NOMO-1 treated with DMSO at 0.1 percent for 48 hours (cell line): ENCODE results near the gene CMBL.
"Not testable (repeated sequence)": the region's sequence is repeated elsewhere in the genome, so short reads cannot be mapped to it uniquely, and the experiment has no call there.

Experiments
- DNase-seq: peaks from one replicate; lab custom pipeline; 2025; ENCODE audit not compliant: unreplicated experiment; lab: John Stamatoyannopoulos, UW

Gene CMBL

GRCh38 chr5:10286862-10287227, 20.9 kb downstream of the CMBL start:
- DNase-seq, result no peak

- DNase-seq, result no peak
Observed at GRCh38 chr5:10286162-10286861, 21.4 kb downstream of the CMBL start.

DNA sequence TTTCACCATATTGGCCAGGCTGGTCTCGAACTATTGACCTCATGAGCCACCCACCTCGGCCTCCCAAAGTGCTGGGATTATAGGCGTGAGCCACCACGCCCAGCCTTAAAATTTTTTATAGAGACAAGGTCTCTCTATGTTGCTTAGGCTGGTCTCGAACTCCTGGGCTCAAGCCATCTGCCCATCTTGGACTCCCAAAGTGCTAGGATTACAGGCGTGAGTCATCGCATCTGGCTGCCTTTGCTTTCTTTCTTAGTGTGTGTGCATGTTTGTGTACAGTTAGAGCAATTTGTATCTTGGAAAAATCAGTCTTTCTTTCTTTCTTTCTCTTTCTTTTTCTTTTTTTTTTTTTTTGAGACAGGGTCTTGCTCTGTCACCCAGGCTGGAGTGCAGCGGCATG, 22.3 kb downstream of the CMBL start:
- not testable (repeated sequence) for DNase-seq

DNA sequence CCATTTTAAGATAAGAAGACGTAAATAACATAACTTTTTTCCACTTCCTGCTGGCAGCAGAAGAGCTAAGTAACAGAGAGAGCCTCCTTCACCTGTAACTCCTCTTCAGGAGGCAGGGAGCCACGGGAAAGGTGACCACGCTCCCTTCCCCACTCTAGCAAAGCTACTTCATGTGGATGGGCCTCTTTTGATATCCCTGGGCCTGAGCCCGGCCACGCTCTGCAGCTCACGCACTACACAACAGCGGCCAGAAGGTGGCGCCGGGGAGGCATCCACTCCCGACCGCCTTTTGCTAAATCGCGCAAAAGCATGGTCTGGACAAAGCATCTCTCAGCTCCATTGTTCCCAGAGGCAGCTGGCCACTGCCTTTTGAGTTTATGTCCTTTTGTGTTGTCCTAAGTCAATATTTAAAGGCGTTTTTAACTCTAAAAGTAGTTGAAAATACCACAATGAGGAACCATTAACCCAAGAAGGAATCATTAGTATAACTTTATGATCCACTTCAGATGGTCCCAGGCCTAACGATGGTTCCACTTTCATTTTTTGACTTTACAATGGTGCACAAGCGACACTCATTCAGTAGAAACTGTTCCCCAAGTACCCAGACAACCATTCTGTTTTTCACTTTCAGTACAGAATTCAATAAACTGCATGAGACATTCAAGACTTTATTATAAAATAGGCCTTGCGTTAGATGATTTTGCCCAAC, 23.6 kb downstream of the CMBL start:
- DNase-seq, result peak; percentile 80

DNA sequence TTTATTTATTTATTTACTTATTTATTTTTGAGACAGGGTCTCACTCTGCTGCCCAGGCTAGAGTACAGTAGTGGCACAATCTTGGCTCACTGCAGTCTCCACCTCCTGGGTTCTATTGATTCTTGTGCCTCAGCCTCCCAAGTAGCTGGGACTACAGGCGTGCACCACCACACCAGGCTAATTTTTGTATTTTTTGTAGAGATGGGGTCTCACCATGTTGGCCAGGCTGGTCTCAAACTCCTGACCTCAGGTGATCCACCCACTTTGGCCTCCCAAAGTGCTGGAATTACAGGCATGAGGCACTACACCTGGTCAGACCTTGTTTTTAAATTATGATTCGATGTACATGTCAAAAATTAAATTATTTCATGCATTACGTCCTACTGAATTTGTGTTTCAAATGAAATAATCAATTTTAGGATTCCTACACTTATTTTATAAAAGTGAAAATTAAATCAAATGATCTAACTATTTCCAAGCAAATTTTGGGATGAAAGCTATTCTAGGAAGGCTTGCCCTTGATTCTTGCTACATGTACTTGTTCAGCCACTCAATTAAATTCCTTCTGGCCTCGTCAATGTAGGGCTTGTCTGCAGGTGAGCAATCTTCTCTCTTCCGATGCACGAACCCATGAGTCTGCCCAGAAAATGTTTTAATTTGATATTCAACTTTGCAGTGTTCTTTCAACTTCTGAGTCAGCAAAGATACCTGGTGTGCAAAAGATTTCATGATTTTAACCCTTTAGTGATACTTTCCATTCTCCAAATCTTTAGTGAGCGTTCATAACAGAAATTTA, 27.6 kb downstream of the CMBL start:
- DNase-seq, result no peak

- DNase-seq, result no peak
Observed at GRCh38 chr5:10279328-10279727, 28.4 kb downstream of the CMBL start.

DNA sequence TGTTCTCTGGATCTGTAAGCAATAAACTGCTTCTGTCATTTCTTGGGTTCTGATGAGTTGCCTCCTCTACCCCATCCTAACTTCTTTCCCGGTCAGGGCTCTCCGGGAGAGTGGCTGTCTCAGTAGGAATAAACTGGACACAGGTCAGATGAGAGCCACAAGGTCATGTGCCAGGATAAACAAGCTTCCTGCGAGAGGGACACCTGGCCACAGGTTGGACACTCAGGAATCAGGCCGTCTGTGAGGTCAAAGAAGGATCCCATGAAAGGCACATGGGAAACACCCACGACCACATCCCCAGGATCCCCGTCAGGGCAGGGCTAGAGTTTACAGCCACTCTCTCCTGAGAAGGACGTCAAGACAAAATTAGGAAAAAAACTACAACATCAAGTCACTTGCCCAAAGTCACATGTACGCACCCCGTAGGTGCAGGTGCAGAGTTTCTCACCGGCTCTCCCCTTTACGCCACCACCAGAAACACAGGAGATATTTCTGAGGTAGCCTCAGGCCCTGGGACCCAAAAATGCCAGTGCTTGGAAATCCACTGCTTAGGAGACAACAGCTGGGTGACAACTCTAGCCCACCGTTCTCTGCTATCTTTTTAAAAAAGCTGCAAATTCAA, 28.9 kb downstream of the CMBL start:
- DNase-seq, result no peak

DNA sequence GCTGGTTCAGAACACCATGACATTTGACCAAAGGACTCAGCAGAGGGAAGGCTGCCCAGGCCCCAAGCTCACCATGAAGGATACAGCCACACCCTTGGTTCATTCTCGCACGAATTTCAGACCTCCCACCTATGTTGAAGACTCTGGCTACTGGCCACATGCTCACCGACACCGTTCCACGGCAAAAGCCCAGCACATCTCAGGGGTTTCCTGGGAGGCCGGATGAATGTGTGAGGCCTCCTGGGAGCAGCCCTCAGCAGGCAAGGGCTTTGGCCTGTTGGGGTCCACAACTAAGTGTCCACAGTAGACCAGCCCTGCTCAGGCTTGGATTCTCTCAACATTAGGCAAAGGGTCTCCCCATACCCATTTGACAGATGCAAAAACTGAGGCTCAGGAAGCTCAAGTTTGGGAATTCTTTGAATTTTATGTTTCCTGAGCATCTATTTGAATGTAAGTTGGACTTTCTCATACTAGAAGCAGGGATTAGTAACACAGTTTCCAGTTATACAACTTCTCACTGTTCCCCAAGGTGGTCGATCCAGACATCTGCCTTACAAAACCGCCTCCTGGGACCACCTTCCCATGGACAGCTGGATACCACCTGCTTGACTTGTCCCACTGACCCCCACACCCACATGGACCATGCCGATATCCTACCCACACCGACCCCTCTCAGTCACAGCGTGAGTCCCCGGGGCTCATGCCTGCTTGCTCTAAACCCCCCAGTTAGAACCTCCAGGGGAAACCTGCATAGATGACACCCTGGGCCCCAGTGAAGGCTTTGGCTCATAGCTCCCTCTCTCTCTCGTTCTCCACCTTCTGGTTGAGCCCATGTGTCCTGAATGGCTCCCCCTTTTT, 29.7 kb downstream of the CMBL start:
- DNase-seq, result no peak

DNA sequence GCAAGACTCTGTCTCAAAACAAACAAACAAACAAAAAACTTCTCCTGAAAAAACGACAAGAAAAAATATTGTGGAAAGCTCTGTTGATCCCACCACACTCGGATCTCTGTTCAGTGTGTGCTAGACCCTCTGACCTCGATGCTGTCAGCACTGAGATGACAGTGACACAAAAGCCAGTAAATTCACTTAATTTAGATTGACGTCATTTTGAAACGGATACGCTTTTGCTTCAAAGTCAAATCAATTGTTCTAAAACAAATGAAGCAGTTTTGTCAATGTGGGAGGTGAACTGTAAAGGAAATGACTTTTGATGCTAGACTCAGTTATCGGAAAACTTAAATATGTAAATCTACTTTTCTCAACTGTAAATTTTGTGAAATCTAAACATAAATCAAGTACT, 31.0 kb downstream of the CMBL start:
- DNase-seq, result no peak

DNA sequence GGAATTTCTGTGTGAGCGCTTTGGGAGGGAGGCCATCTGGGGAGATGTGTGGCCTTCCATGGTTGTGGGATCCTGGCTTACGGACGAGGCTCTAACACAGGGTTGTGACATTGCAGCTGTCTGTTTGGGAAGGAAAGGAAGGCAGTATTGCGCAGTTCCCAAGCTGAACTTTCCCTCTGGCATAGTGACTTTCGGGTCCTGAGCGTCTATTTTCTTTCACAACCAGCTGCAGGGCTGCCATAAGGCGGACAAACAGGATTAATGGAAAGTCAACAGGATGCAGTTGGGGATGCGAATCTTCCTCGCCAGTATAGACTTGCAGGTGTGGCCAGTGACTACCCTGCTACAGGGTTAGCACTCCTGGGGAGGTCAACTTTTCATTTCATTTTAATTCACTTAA, 31.7 kb downstream of the CMBL start:
- DNase-seq, result no peak

DNA sequence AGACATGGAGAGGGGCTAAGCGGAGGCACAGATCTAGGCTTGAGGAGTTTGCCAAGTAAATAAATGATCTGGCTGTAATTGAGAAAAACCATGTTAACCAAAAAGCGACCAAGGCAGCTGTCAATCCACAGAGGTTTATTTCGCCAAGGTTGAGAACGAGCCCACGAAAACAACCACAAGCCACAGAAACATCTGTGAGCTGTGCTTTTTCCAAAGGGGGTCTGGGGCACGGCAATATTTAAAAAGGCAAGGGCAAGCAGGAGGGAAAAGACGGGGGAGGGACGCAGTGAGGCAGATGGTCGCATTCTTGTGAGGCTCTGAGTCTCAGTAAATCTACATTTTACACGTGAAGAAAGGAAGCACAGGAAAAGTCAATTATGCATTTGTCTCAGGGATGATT, 32.2 kb downstream of the CMBL start:
- DNase-seq, result no peak

GRCh38 chr5:10272875-10273209, 34.9 kb downstream of the CMBL start:
- not testable (repeated sequence) for DNase-seq

DNA sequence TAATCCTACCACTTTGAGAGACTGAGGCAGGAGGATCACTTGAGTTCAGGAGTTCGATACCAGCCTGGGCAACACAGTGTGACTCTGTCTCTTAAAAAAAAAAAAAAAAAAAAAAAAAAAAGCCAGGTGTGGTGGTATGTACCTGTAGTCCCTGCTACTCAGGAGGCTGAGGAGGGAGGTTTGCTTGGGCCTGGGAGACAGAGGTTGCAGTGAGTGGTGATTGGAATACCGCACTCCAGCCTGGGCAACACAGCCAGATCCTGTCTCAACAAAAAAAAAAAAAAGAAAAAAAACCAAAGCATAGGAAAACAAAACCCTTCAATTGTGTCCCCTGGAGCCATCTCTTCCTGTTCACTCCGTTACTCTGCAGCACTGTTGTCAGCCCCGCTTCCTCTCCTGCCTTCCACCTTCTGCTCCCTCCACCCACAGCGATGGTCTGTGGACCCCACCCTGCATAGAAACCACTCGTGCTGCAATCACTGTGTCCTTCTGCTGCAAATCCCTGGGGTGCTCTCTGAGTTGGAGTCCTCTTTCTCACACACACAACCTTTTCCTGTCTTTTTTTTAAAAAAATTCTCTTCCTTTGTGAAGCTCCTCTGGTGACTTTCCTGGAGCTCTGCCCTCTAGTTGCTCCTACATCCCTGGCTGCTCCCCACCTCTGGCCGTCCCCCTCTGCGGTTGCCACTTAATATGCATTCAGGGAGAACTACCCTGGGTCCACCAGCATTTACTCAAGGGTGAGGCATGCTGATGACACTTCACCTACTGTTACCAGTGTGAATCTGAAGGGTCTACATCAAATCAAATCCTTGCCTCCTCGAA, 35.4 kb downstream of the CMBL start:
- DNase-seq, result no peak

- DNase-seq, result no peak
Observed at GRCh38 chr5:10268100-10268499, 39.6 kb downstream of the CMBL start.

DNA sequence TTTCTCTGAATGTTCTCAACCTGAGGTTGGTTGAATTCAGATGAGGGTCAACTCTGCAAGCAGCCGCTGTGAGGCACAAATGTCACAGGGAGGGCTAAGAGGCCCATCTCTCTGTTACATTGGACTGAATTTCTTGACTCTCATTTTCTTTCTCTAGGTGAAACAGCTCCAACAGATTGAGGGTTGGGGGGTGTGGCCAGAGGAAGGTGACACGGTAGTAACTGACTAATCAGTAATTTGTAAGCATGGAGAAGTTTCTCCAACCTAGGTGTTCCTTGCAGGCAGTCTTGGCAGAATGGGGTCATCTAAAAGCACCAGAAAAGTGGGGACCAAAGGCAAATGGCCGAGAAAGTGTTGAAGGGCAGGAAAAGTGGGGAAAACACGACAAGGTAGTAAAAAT, 40.9 kb downstream of the CMBL start:
- DNase-seq, result no peak

GRCh38 chr5:10266137-10266536, 41.6 kb downstream of the CMBL start:
- peak; percentile 63 for DNase-seq

DNA sequence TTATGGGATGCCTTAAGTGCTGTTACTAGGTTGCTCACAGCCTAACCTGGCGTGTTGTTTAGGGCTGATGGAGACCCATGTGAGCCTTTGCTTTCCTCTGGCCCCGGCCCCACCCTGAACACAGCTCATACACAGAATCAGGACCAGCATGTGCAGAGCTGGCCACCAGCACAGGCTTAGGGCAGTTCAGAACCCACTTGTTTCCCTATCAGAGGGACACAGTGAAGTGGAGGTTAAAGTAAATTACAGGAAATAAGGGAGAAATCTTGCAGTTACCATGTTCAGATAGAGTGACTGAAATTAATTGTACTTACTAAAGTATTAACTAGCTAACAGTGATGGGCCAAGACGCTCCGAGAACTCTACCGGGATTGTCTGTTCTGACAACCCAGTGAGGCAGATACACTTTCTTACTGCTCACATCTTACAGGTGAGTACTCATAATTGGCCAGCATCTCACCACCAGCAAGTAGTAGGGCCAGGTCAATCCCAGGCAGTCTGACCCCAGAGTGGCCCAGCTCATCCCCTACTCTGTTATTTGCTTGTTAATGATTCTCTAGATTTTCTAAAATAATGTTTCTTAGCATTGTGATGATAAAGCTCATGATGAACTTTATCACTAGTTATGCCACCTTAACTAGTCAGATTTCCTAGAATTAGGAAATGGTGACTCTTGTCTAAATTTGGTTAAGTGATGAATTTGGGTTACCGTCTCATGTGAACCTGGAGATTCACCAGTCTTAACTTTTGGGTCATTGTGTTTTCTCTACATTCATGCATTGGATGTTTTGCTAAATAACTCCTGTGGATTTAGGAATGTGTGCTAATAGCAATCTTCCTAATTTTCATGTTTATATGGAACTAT, 42.2 kb downstream of the CMBL start:
- DNase-seq, result no peak

DNA sequence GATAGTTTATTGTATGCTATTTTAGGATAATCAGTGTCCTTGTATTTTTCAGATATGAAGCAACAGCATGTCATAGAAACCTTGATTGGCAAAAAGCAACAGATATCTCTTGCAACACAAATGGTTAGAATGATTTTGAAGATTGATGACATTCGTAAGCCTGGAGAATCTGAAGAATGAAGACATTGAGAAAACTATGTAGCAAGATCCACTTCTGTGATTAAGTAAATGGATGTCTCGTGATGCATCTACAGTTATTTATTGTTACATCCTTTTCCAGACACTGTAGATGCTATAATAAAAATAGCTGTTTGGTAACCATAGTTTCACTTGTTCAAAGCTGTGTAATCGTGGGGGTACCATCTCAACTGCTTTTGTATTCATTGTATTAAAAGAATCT, 43.1 kb downstream of the CMBL start:
- DNase-seq, result peak; percentile 81

DNA sequence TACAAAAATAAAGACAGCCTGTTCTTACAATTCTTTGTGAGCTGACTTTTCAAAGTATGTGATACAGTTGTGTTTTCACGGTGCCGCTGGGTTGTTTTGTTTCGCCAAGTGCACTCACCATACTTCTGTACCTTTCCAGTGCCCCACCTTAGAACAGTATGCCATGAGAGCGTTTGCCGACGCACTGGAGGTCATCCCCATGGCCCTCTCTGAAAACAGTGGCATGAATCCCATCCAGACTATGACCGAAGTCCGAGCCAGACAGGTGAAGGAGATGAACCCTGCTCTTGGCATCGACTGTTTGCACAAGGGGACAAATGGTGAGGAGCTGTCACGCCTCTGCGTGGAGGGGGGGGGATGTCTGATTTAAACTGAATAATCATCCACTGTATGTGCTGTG, 44.7 kb downstream of the CMBL start:
- DNase-seq, result no peak
